HepG2 (cell line): ENCODE data around the gene JOSD1. TPM values are rescaled to one million over a fixed set of nuclear protein-coding genes. Genes with fewer than 3 reads are reported as not detected.

Experiments
- CREB3 ChIP-seq: sonication (generic); formaldehyde crosslinking; IDR thresholded peaks from 2 replicates; pipeline ENCODE4 v1.5.0; 2020; ENCODE audit warnings: missing genetic modification reagents
- ERF ChIP-seq: IDR thresholded peaks from 2 replicates; pipeline ENCODE4 v1.6.1; 2018; ENCODE audit warnings: missing biosample characterization, missing genetic modification reagents
- HNF1A ChIP-seq, 2 experiments: sonication (generic) in 1 of 2; formaldehyde crosslinking in 1 of 2; IDR thresholded peaks; 2 replicates each; pipeline versions ENCODE4 v1.4.0 to v1.6.1; 2016 to 2020; ENCODE audit warnings: borderline replicate concordance in 1 of 2, low read depth in 1 of 2, mild to moderate bottlenecking in 1 of 2, missing genetic modification reagents in 1 of 2
- HNRNPH1 ChIP-seq: fragments of 200-400 bp; formaldehyde crosslinking; optimal IDR thresholded peaks from 2 replicates; pipeline ENCODE3; 2017; ENCODE audit warnings: mild to moderate bottlenecking, low read depth, low read length
- MEF2D ChIP-seq: sonication (generic); formaldehyde crosslinking; IDR thresholded peaks from 2 replicates; pipeline ENCODE4 v1.5.1; 2020; ENCODE audit warnings: mild to moderate bottlenecking, missing genetic modification reagents
- PATZ1 ChIP-seq: sonication (generic); formaldehyde crosslinking; IDR thresholded peaks from 2 replicates; pipeline ENCODE4 v1.4.0; 2020; ENCODE audit warnings: missing genetic modification reagents
- SNAI1 ChIP-seq: sonication (generic); formaldehyde crosslinking; IDR thresholded peaks from 2 replicates; pipeline ENCODE4 v1.5.0; 2020; ENCODE audit warnings: mild to moderate bottlenecking, missing genetic modification reagents, borderline replicate concordance
- TEAD3 ChIP-seq: optimal IDR thresholded peaks from 2 replicates; pipeline ENCODE3; 2016; ENCODE audit warnings: borderline replicate concordance
- USF2 ChIP-seq, 2 experiments: sonication (generic) in 1 of 2; formaldehyde crosslinking in 1 of 2; IDR thresholded peaks; 2 replicates each; pipeline versions ENCODE4 v1.5.1 to v1.6.1; 2011 to 2020; ENCODE audit warnings: borderline replicate concordance in 1 of 2, low read depth in 1 of 2, low read length in 1 of 2, mild to moderate bottlenecking in 1 of 2, missing genetic modification reagents in 1 of 2, moderate library complexity in 1 of 2
- ZFP82 ChIP-seq: sonication (generic); formaldehyde crosslinking; IDR thresholded peaks from 2 replicates; pipeline ENCODE4 v1.5.1; 2020; ENCODE audit warnings: mild to moderate bottlenecking, missing genetic modification reagents, borderline replicate concordance
- ZNF207 ChIP-seq: fragments of 450-650 bp; IDR thresholded peaks from 2 replicates; pipeline ENCODE4 v1.6.1; 2016; ENCODE audit warnings: antibody characterized with exemption, borderline replicate concordance
- ZNF547 ChIP-seq: sonication (generic); formaldehyde crosslinking; IDR thresholded peaks from 2 replicates; pipeline ENCODE4 v1.5.1; 2020; ENCODE audit warnings: mild to moderate bottlenecking, missing genetic modification reagents
- ZNF550 ChIP-seq: sonication (generic); formaldehyde crosslinking; IDR thresholded peaks from 2 replicates; pipeline ENCODE4 v1.4.0; 2020; ENCODE audit warnings: mild to moderate bottlenecking, missing genetic modification reagents, borderline replicate concordance
- ZNF569 ChIP-seq: sonication (generic); formaldehyde crosslinking; IDR thresholded peaks from 2 replicates; pipeline ENCODE4 v1.5.0; 2020; ENCODE audit warnings: mild to moderate bottlenecking, missing genetic modification reagents, moderate library complexity, borderline replicate concordance
- ZNF772 ChIP-seq: sonication (generic); formaldehyde crosslinking; IDR thresholded peaks from 2 replicates; pipeline ENCODE4 v1.5.0; 2020; ENCODE audit warnings: mild to moderate bottlenecking, missing genetic modification reagents
- ZNF775 ChIP-seq: sonication (generic); formaldehyde crosslinking; IDR thresholded peaks from 2 replicates; pipeline ENCODE4 v1.4.0; 2020; ENCODE audit warnings: missing genetic modification reagents, mild to moderate bottlenecking, moderate library complexity, borderline replicate concordance
- ZNF780A ChIP-seq: sonication (generic); formaldehyde crosslinking; IDR thresholded peaks from 2 replicates; pipeline ENCODE4 v1.8.0; 2022; ENCODE audit warnings: mild to moderate bottlenecking, missing genetic modification reagents, moderate library complexity
- ZSCAN22 ChIP-seq: sonication (generic); formaldehyde crosslinking; IDR thresholded peaks from 2 replicates; pipeline ENCODE4 v1.4.0; 2020; ENCODE audit warnings: mild to moderate bottlenecking, missing genetic modification reagents
- ZSCAN30 ChIP-seq: sonication (generic); formaldehyde crosslinking; IDR thresholded peaks from 2 replicates; pipeline ENCODE4 v1.5.0; 2020; ENCODE audit warnings: mild to moderate bottlenecking, missing genetic modification reagents
- polyA plus RNA-seq, 8 experiments: library from polyadenylated mRNA; depleted of rRNA in 3 of 8; stranded (reverse) in 7 of 8; unstranded in 1 of 8; fragments of >200 nt; fragmentation: Illumina TruSeq in 4 of 8; extraction: Trizol in 4 of 8; gene quantifications; 2 replicates each; pipeline versions ENCODE4 v1.2.1 to v1.2.3, GENCODE V29; 2011 to 2016; ENCODE audit warnings: low read depth in 4 of 8, missing spikeins in 1 of 8, mixed read lengths in 1 of 8; ENCODE audit not compliant: insufficient read depth in 1 of 8
- total RNA-seq, 5 experiments: library from RNA; depleted of rRNA; stranded (reverse); fragments of >200 nt; fragmentation: Illumina TruSeq; extraction: Trizol; gene quantifications; 2 replicates each; pipeline ENCODE4 v1.2.3, GENCODE V29; 2016; ENCODE audit warnings: low read depth in 1 of 5

Gene JOSD1
- total and polyA plus RNA-seq, 2 of the 13 experiments (the other 11 are each of a cell fraction or from before 2014, with no cell fraction given): 31.7 to 38.4 TPM

- TF ChIP-seq USF2 (IDR thresholded peaks at IDR 0.05; ENCODE audit: low read depth, low read length) (no peak), USF2 (CRISPR knock-in tag; IDR thresholded peaks at IDR 0.05; ENCODE audit: borderline replicate concordance) (no peak), TEAD3 (CRISPR knock-in tag) (no peak), CREB3 (CRISPR knock-in tag) (0 out of 2 replicates have a peak, but pooled peaks have one; percentile 57), MEF2D (peak; percentile 45; the same call in 1 of the 2 replicates), ZNF547 (0 out of 2 replicates have a peak, but pooled peaks have one; percentile 57), PATZ1 (CRISPR knock-in tag) (no peak), ZNF207 (no peak), ZSCAN22 (no peak), HNF1A (IDR thresholded peaks at IDR 0.05; ENCODE audit: low read depth) (no peak), HNF1A (CRISPR knock-in tag; IDR thresholded peaks at IDR 0.05; ENCODE audit: borderline replicate concordance) (0 out of 2 replicates have a peak, but pooled peaks have one; percentile 20), SNAI1 (CRISPR knock-in tag) (no peak), HNRNPH1 (no peak), ZNF775 (CRISPR knock-in tag) (no peak), ERF (CRISPR knock-in tag) (peak; percentile 37; the same call in 1 of the 2 replicates), ZNF569 (CRISPR knock-in tag) (no peak), ZNF550 (CRISPR knock-in tag) (no peak), ZSCAN30 (no peak), ZNF780A (no peak), ZFP82 (CRISPR knock-in tag) (no peak), ZNF772 (CRISPR knock-in tag) (no peak)
Measured at GRCh38 chr22:38656256-38657044, 44.3 kb downstream of the JOSD1 start, which contains the start of the genes CBY1 and FAM227A (continued).
